Testis (tissue), 2 donors: ENCODE measurements around the gene ACCSL.

Source experiments
- POLR2A ChIP-seq: fragments of 450-650 bp; IDR thresholded peaks from one replicate; pipeline ENCODE4 v1.6.1; 2017; ENCODE audit warnings: antibody characterized with exemption, mild to moderate bottlenecking, moderate library complexity
- TF ChIP-seq, protein P1 (sequence below), 3 experiments: fragments of 450-650 bp in 2 of 3; fragments of 200-600 bp in 1 of 3; sonication (generic) in 1 of 3; IDR thresholded peaks; one replicate each; pipeline ENCODE4 v1.5.1; 2016 to 2019; ENCODE audit warnings: antibody characterized with exemption in 3 of 3, mild to moderate bottlenecking in 2 of 3, moderate library complexity in 1 of 3

DNA sequence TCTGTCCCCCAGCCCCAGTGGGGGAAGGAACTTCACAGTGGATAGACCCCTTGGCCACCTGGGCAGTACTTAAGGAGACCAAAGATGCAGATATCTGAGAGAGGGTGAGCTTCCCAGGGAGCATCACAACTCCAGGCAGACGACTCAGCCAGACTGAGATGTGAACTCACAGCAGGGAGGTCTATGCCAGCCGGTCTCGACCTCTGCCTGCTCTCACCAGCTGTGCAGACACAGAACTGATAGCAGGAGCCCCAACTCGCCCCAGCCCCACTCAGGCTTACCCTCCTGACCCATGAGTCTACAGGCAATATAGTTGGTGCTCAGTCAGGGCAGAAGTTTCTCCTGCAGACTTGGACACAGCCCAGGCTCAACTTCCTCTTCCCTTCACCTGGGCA, 29.7 kb upstream of the ACCSL start:
- TF ChIP-seq, protein P1, sequence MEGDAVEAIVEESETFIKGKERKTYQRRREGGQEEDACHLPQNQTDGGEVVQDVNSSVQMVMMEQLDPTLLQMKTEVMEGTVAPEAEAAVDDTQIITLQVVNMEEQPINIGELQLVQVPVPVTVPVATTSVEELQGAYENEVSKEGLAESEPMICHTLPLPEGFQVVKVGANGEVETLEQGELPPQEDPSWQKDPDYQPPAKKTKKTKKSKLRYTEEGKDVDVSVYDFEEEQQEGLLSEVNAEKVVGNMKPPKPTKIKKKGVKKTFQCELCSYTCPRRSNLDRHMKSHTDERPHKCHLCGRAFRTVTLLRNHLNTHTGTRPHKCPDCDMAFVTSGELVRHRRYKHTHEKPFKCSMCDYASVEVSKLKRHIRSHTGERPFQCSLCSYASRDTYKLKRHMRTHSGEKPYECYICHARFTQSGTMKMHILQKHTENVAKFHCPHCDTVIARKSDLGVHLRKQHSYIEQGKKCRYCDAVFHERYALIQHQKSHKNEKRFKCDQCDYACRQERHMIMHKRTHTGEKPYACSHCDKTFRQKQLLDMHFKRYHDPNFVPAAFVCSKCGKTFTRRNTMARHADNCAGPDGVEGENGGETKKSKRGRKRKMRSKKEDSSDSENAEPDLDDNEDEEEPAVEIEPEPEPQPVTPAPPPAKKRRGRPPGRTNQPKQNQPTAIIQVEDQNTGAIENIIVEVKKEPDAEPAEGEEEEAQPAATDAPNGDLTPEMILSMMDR (IDR thresholded peaks at IDR 0.05), result no peak
- no peak for TF ChIP-seq POLR2A
